Measurements from ENCODE around the gene B4GAT1.

GRCh38 chr11:66312549-66313320 is 34.7 kb downstream of the B4GAT1 start:
- TF ChIP-seq POLR2A (IDR thresholded peaks at IDR 0.05; ENCODE audit: low read depth, low read length), result peak; percentile 26
- TF ChIP-seq CTCF (IDR thresholded peaks at IDR 0.05 in 2 of 3, conservative IDR thresholded peaks at IDR 0.05 in 1 of 3; ENCODE audit: control insufficient read depth in 2 of 3, extremely low read depth in 1 of 3, insufficient read depth in 1 of 3, low read depth in 3 of 3, low read length in 3 of 3), result no peak
- no peak for TF ChIP-seq CHD1 (IDR thresholded peaks at IDR 0.05; ENCODE audit: low read depth, low read length)
- TF ChIP-seq GABPA (IDR thresholded peaks at IDR 0.05; ENCODE audit: low read depth), result no peak
- TF ChIP-seq REST (IDR thresholded peaks at IDR 0.05; ENCODE audit: low read depth, low read length), result no peak
- TF ChIP-seq POLR2AphosphoS5 (IDR thresholded peaks at IDR 0.05; ENCODE audit: low read length), result no peak
- no peak for TF ChIP-seq EP300 (IDR thresholded peaks at IDR 0.05; ENCODE audit: borderline replicate concordance in 1 of 2, control insufficient read depth in 1 of 2, low read depth in 2 of 2, low read length in 2 of 2)
- TF ChIP-seq ZZZ3 (IDR thresholded peaks at IDR 0.05; ENCODE audit: control insufficient read depth, insufficient read length, low read depth), result no peak
